ENCODE measurements around the gene RAD1.

DNA sequence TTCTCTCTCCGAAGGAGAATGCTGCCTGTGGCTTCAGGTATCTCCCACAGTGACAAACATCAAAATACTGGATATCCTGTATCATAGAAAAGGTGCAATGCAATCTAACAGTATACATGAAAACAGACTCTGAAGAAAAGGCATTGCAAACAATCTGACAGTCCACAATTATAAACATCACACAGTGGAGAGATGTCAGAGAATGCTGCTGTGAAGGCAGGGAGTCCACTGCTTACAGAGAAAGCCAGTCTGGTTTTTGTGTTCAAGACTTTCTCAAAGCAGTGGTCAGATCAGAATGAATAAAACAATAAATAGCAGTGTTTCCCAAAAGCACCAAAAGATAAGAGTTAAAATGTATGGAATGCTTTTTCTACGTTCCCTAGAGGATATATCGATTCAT lies 47.6 kb downstream of the RAD1 start:
- no peak for TF ChIP-seq POLR2A (IDR thresholded peaks at IDR 0.05)
- no peak for TF ChIP-seq CTCF (IDR thresholded peaks at IDR 0.05)
- TF ChIP-seq POLR2AphosphoS5 (IDR thresholded peaks at IDR 0.05) = no peak
